GM18526 (cell line): Measurements from ENCODE around the gene THSD7A.

Experiments
- POLR2A ChIP-seq: IDR thresholded peaks from 3 replicates; pipeline ENCODE4 v1.6.1; 2011; ENCODE audit not compliant: insufficient read length; ENCODE audit errors: extremely low read depth

The THSD7A gene

GRCh38 chr7:11394438-11394837 lies 437.6 kb downstream of the THSD7A start:
- no peak for TF ChIP-seq POLR2A

GRCh38 chr7:11379641-11380040 lies 452.4 kb downstream of the THSD7A start:
- TF ChIP-seq POLR2A, result no peak

- no peak for TF ChIP-seq POLR2A
Observed at GRCh38 chr7:11376529-11376928, 455.5 kb downstream of the THSD7A start.

- TF ChIP-seq POLR2A, result no peak
Observed at GRCh38 chr7:11374629-11375028, 457.4 kb downstream of the THSD7A start.

GRCh38 chr7:11373546-11374142 lies 458.4 kb downstream of the THSD7A start:
- no peak for TF ChIP-seq POLR2A

DNA sequence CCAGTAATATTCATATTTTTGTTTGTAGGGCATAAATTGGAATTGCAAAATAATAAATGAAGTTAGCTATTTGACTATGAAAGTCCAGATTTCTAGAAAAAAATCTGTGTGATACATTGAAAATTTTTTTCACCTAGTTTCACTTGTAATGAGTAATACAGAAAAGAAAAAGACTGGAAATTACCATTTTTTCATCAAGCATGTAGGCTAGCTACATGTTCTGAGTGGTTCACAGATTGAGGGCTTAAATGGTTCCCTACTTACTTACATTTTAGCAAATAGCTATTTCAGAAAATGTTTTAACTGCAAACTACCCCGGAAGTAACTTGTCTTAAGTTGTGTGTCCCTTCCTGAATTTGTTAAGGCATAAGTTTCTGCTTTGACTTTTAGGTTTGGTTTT lies 462.3 kb downstream of the THSD7A start:
- no peak for TF ChIP-seq POLR2A

GRCh38 chr7:11366118-11366517 lies 465.9 kb downstream of the THSD7A start:
- TF ChIP-seq POLR2A, result no peak

DNA sequence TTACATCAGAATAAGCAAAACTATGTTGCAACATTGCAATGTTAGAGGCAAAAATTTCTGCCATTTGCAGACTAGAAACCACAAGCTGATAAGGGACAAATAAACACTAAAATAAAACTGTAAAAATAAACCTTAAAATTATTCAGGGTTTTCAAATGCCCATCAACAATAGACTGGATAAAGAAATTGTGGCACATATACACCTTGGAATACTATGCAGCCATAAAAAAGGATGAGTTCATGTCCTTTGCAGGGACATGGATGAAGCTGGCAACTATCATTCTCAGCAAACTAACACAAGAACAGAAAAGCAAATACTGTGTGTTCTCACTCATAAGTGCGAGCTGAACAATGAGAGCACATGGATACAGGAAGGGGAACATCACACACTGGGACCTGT lies 473.4 kb downstream of the THSD7A start:
- TF ChIP-seq POLR2A, result no peak

- no peak for TF ChIP-seq POLR2A
Observed at GRCh38 chr7:11355399-11356005, 476.5 kb downstream of the THSD7A start.

- TF ChIP-seq POLR2A, result no peak
Observed at GRCh38 chr7:11346302-11346701, 485.7 kb downstream of the THSD7A start.

- TF ChIP-seq POLR2A, result no peak
Observed at GRCh38 chr7:11345621-11346020, 486.4 kb downstream of the THSD7A start.

- no peak for TF ChIP-seq POLR2A
Observed at GRCh38 chr7:11343818-11344413, 488.1 kb downstream of the THSD7A start.

- TF ChIP-seq POLR2A, result no peak
Observed at GRCh38 chr7:11343136-11343535, 488.9 kb downstream of the THSD7A start.

DNA sequence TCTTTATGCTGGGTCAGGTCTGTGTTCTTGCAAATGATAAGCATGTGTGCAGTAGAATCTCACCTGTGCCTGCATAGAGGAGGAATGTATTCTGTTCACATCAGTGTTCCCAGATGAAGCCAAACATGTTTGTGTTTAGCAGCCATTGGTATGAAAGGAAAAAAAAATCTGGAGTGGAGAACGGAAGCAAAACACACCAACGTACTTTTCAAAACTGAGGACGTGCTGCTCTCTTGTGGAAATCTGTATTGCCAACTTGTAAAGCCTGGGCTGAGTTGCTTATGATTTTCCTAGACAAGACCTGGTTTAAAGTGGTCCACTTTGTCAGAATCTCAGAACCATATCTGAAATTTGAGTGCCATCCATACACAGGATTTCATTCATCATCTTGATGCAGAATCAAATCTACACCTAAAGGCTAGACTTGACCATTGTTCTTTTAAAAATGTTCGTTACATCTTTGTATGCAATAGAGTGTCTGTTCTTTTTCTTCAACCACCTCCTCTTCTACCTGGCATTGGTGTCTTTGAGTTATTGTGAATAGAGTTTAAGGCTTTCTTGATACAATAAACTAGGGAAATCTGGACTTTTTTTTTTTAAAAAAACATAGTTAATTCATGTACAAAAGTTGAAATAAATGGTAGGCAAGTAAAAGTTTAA lies 490.6 kb downstream of the THSD7A start:
- TF ChIP-seq POLR2A, result no peak

DNA sequence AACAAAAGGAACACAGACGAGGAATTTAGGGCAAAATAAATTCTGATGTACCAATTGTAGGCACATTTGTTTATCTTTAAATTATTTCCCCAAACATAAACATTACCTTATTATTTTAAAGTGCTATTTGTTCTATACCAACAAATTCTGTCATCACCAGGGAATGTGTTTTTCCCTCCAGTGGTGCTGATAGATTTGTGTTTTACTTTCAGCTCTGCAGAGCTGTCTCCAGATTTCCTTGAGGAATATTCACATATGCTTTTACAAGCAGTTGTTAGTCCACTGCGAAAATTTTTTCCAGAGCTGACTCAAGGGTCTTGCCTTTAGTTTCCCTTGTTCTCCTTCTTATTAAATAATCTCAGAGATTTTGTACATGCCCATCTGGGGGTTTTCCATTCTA lies 495.6 kb downstream of the THSD7A start:
- no peak for TF ChIP-seq POLR2A

DNA sequence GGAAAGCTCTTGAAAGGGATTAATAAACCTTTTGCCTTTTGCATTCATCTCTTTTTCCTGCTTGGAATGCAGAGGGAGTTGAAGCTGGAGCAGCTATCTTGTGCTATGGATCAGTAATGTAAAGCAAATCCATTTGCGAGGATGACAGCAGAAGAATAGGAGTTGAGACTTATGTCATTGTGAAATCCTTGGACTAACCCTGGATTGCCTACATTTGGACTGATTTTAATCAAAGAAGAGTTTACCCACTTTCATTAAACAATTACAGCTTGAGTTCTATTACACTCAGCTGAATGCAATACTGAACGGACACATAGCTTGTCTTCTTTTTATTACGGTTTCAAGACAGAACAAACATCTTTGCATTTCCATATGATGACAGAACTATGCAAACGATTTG lies 496.1 kb downstream of the THSD7A start:
- TF ChIP-seq POLR2A, result no peak
